DND-41 (cell line): ENCODE data around the gene SNAPC2.

Source experiments
- ATAC-seq: fragments of 200-7000 bp; cut with Tn5 transposase; 3 replicates; pipeline ENCODE4 v1.9.1; 2021; ENCODE audit warnings: low read depth; ENCODE audit not compliant: insufficient read depth
- DNase-seq: peaks from one replicate; pipeline ENCODE4 v3.0.0-alpha.2; 2020
- H2AFZ ChIP-seq: 2 replicates; pipeline ENCODE4 v1.6.0; 2012; ENCODE audit warnings: low read depth, low read length
- H3K27ac ChIP-seq: 2 replicates; pipeline ENCODE4 v1.5.1; 2012; ENCODE audit warnings: low read length, inconsistent platforms
- H3K27me3 ChIP-seq: fragments of 200-600 bp; sonication (generic); 2 replicates; pipeline ENCODE4 v1.6.0; 2012; ENCODE audit warnings: low read length, mild to moderate bottlenecking, inconsistent platforms; ENCODE audit not compliant: insufficient read depth, poor library complexity
- H3K36me3 ChIP-seq: 2 replicates; pipeline ENCODE4 v1.5.1; 2012; ENCODE audit warnings: low read length, inconsistent platforms; ENCODE audit not compliant: insufficient read depth
- H3K4me1 ChIP-seq: 2 replicates; pipeline ENCODE4 v1.5.1; 2012; ENCODE audit warnings: mild to moderate bottlenecking, low read length; ENCODE audit not compliant: insufficient read depth
- H3K4me2 ChIP-seq: 2 replicates; pipeline ENCODE4 v1.6.0; 2012; ENCODE audit warnings: mild to moderate bottlenecking, moderate library complexity, low read length, inconsistent platforms; ENCODE audit not compliant: insufficient read depth
- H3K4me3 ChIP-seq, 2 experiments: fragments of 200-600 bp in 1 of 2; shearing (Covaris generic) in 1 of 2; 2 replicates each; pipeline ENCODE4 v1.5.1; 2012 to 2016; ENCODE audit warnings: inconsistent platforms in 2 of 2, low read length in 2 of 2, mild to moderate bottlenecking in 2 of 2, low read depth in 1 of 2, moderate library complexity in 1 of 2
- H3K79me2 ChIP-seq: 2 replicates; pipeline ENCODE4 v1.6.0; 2012; ENCODE audit warnings: low read length, inconsistent platforms; ENCODE audit not compliant: insufficient read depth
- H3K9ac ChIP-seq: 2 replicates; pipeline ENCODE4 v1.6.0; 2012; ENCODE audit warnings: low read depth, mild to moderate bottlenecking, inconsistent platforms, low read length, moderate library complexity
- H3K9me3 ChIP-seq: 2 replicates; pipeline ENCODE4 v1.5.1; 2012; ENCODE audit warnings: low read length, moderate library complexity, mild to moderate bottlenecking, inconsistent platforms; ENCODE audit not compliant: insufficient read depth, severe bottlenecking
- H4K20me1 ChIP-seq: 2 replicates; pipeline ENCODE4 v1.6.0; 2012; ENCODE audit warnings: low read length; ENCODE audit not compliant: insufficient read depth
- CTCF ChIP-seq: IDR thresholded peaks from 2 replicates; pipeline ENCODE4 v1.5.1; 2012; ENCODE audit warnings: borderline replicate concordance, low read length, moderate library complexity, mild to moderate bottlenecking; ENCODE audit not compliant: poor library complexity, severe bottlenecking; ENCODE audit errors: extremely low read depth
- EZH2 ChIP-seq: IDR thresholded peaks from 3 replicates; pipeline ENCODE4 v1.6.1; 2012; ENCODE audit warnings: borderline replicate concordance, low read depth, mild to moderate bottlenecking, moderate library complexity, low read length, inconsistent platforms; ENCODE audit not compliant: severe bottlenecking

Gene SNAPC2

GRCh38 chr19:7914598-7915045, 5.5 kb upstream of the SNAPC2 start, which contains the start of gene TGFBR3L:
Gene TGFBR3L, plus strand, starts transcription at chr19:7914830.
- TF ChIP-seq CTCF (no peak), EZH2 (no peak)
- no peaks in the 10 kb centered on the region for H3K9me3 ChIP-seq
- peaks cover 34% of the 10 kb centered on the region for H4K20me1 ChIP-seq
- no peak within 1 kb of the TSS for H3K4me3 ChIP-seq
- H3K4me1 ChIP-seq: peaks cover 12% of the 10 kb centered on the region
- H3K4me2 ChIP-seq: no peak within 1 kb of the TSS
- no peak within 1 kb of the TSS for H3K27ac ChIP-seq
- 0 out of 2 replicates have a peak, but pooled peaks cover 3% of the 10 kb centered on the region for H3K79me2 ChIP-seq
- no peak within 1 kb of the TSS for H3K9ac ChIP-seq
- DNase-seq: no peak
- ATAC-seq: 0 out of 3 replicates have a peak, but pooled peaks have one; percentile 7
- peaks cover 12% of the 10 kb centered on the region for H3K27me3 ChIP-seq
- H2AFZ ChIP-seq: no peak within 1 kb of the TSS
- H3K36me3 ChIP-seq: peaks cover 35% of the 10 kb centered on the region

- H3K9me3 ChIP-seq: no peaks in the 10 kb centered on the region
- peaks cover 17% of the 10 kb centered on the region for H3K4me1 ChIP-seq
- no peak overlapping the region for H3K4me2 ChIP-seq
- DNase-seq: no peak
- H2AFZ ChIP-seq: no peak overlapping the region
- TF ChIP-seq EZH2: no peak
- no peak for TF ChIP-seq CTCF
- peaks cover 12% of the 10 kb centered on the region for H3K27me3 ChIP-seq
- H3K4me3 ChIP-seq: no peak overlapping the region
- H3K9ac ChIP-seq: no peak overlapping the region
- peaks cover 26% of the 10 kb centered on the region for H4K20me1 ChIP-seq
- peaks cover 27% of the 10 kb centered on the region for H3K36me3 ChIP-seq
- no peak overlapping the region for H3K27ac ChIP-seq
- ATAC-seq: no peak
- H3K79me2 ChIP-seq: no peaks in the 10 kb centered on the region
These were observed 4.7 kb upstream of the SNAPC2 start for GRCh38 chr19:7915250-7916102.

- Histone ChIP-seq H4K20me1 (peaks cover 28% of the 10 kb centered on the region), H3K9ac (no peak overlapping the region), H3K27me3 (peaks cover 12% of the 10 kb centered on the region), H3K27ac (no peak overlapping the region), H2AFZ (no peak overlapping the region), H3K4me2 (no peak overlapping the region), H3K79me2 (no peaks in the 10 kb centered on the region), H3K36me3 (peaks cover 18% of the 10 kb centered on the region), H3K9me3 (no peaks in the 10 kb centered on the region), H3K4me1 (peaks cover 22% of the 10 kb centered on the region), H3K4me3 (no peak overlapping the region)
- TF ChIP-seq CTCF (no peak), EZH2 (no peak)
- DNase-seq (peak; percentile 24), ATAC-seq (no peak)
These were observed 3.8 kb upstream of the SNAPC2 start for GRCh38 chr19:7916103-7916954.
